Astrocyte (in vitro differentiated cells and primary cell): Measurements from ENCODE around the gene HS6ST3. TPM values are rescaled to one million over a fixed set of nuclear protein-coding genes. Genes with fewer than 3 reads are reported as not detected.

Source experiments
- DNase-seq: peaks from one replicate; pipeline ENCODE4 v3.0.0-alpha.2; 2010; ENCODE audit warnings: low read depth
- FAIRE-seq: peaks from 2 replicates; lab custom pipeline; 2011; peaks lifted over from hg19 to GRCh38; lab: Jason Lieb, UNC
- H2AFZ ChIP-seq: 2 replicates; pipeline ENCODE4 v1.6.0; 2012; ENCODE audit warnings: low read depth, low read length, inconsistent platforms
- H3K27ac ChIP-seq: 2 replicates; pipeline ENCODE4 v1.5.1; 2011; ENCODE audit warnings: low read depth, low read length, inconsistent platforms
- H3K27me3 ChIP-seq: 2 replicates; pipeline ENCODE4 v1.6.0; 2011; ENCODE audit warnings: low read length, inconsistent platforms; ENCODE audit not compliant: insufficient read depth
- H3K36me3 ChIP-seq: 2 replicates; pipeline ENCODE4 v1.5.1; 2011; ENCODE audit warnings: low read length, inconsistent platforms; ENCODE audit not compliant: insufficient read depth
- H3K4me1 ChIP-seq: 2 replicates; pipeline ENCODE4 v1.5.1; 2011; ENCODE audit warnings: low read length, inconsistent platforms; ENCODE audit not compliant: insufficient read depth
- H3K4me2 ChIP-seq: 2 replicates; pipeline ENCODE4 v1.6.0; 2012; ENCODE audit warnings: low read length, inconsistent platforms
- H3K4me3 ChIP-seq: 2 replicates; pipeline ENCODE4 v1.5.1; 2011; ENCODE audit warnings: low read depth, mild to moderate bottlenecking, low read length, inconsistent platforms; ENCODE audit not compliant: insufficient read depth
- H3K79me2 ChIP-seq: 2 replicates; pipeline ENCODE4 v1.6.0; 2012; ENCODE audit warnings: mild to moderate bottlenecking, low read length, inconsistent platforms; ENCODE audit not compliant: insufficient read depth
- H3K9ac ChIP-seq: 2 replicates; pipeline ENCODE4 v1.6.0; 2012; ENCODE audit warnings: mild to moderate bottlenecking, low read length, inconsistent platforms
- H3K9me3 ChIP-seq: 2 replicates; pipeline ENCODE4 v1.5.1; 2012; ENCODE audit warnings: low read depth, mild to moderate bottlenecking, low read length, inconsistent platforms; ENCODE audit not compliant: insufficient read depth
- H4K20me1 ChIP-seq: 2 replicates; pipeline ENCODE4 v1.6.0; 2012; ENCODE audit warnings: low read length, inconsistent platforms; ENCODE audit not compliant: insufficient read depth
- H3K27ac Mint-ChIP-seq: one replicate; pipeline ENCODE4 v1.8.0; 2021; ENCODE audit warnings: mild to moderate bottlenecking, mixed read lengths; ENCODE audit not compliant: unreplicated experiment
- H3K27me3 Mint-ChIP-seq: one replicate; pipeline ENCODE4 v1.8.0; 2021; ENCODE audit warnings: low read depth, mixed read lengths; ENCODE audit not compliant: unreplicated experiment
- H3K36me3 Mint-ChIP-seq: one replicate; pipeline ENCODE4 v1.8.0; 2021; ENCODE audit warnings: low read depth, mixed read lengths; ENCODE audit not compliant: unreplicated experiment
- H3K4me1 Mint-ChIP-seq: one replicate; pipeline ENCODE4 v1.8.0; 2021; ENCODE audit warnings: low read depth, mixed read lengths; ENCODE audit not compliant: unreplicated experiment
- H3K4me3 Mint-ChIP-seq: one replicate; pipeline ENCODE4 v1.8.0; 2021; ENCODE audit warnings: mild to moderate bottlenecking, moderate library complexity, mixed read lengths; ENCODE audit not compliant: unreplicated experiment
- H3K9me3 Mint-ChIP-seq: one replicate; pipeline ENCODE4 v1.8.0; 2021; ENCODE audit warnings: mild to moderate bottlenecking, mixed read lengths; ENCODE audit not compliant: unreplicated experiment
- EZH2 ChIP-seq: IDR thresholded peaks from 2 replicates; pipeline ENCODE4 v1.6.1; 2012; ENCODE audit warnings: mild to moderate bottlenecking, low read length, inconsistent platforms; ENCODE audit not compliant: insufficient read depth
- total RNA-seq: library from RNA; stranded (reverse); gene quantifications from 2 replicates; pipeline ENCODE4 v1.2.1, GENCODE V29; 2021
- TF ChIP-seq, protein P1 (sequence below): IDR thresholded peaks from 2 replicates; pipeline ENCODE4 v1.5.1; 2011; ENCODE audit warnings: low read depth, mild to moderate bottlenecking, inconsistent platforms, low read length, moderate library complexity; ENCODE audit not compliant: insufficient read depth

HS6ST3 gene
- total RNA-seq, 1 donor from 2014 or later, result 0.07 TPM

DNA sequence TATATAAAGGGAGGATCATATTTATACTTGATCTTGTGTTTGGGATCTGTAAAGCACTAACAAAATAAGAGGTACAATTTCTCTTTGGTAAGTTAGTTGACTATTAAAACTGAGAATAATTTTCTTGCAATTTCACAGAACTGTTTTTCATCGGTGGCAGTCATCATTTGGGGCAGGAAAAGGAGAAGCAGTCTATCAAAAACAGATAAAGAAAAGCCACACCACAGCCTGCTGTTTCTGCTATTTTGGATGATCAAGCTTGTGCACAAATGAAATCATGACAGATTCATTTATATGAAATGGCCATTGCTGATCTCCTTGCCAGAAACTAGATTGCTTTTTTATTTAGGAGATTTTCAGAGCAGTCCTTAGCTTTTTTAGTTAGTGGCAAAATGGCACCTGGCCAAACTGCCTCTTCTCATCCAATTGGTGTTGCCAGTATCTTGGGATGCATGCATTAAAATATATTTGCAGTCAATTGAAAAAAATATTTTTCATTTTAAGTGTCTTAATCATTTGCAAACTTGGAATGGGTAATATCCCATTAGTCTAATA is 326.0 kb downstream of the HS6ST3 start:
- Mint-ChIP-seq H3K4me1 (no peaks in the 10 kb centered on the region), H3K9me3 (no peaks in the 10 kb centered on the region), H3K27me3 (no peaks in the 10 kb centered on the region), H3K36me3 (no peaks in the 10 kb centered on the region), H3K27ac (no peak overlapping the region), H3K4me3 (no peak overlapping the region)
- no peaks in the 10 kb centered on the region for H3K79me2 ChIP-seq
- DNase-seq, result no peak
- H3K27ac ChIP-seq, result no peak overlapping the region
- no peaks in the 10 kb centered on the region for H3K27me3 ChIP-seq
- H2AFZ ChIP-seq, result no peak overlapping the region
- no peaks in the 10 kb centered on the region for H3K9me3 ChIP-seq
- no peaks in the 10 kb centered on the region for H3K4me1 ChIP-seq
- no peak for FAIRE-seq
- H3K4me2 ChIP-seq, result no peak overlapping the region
- H3K9ac ChIP-seq, result no peak overlapping the region
- H3K4me3 ChIP-seq, result no peak overlapping the region
- H3K36me3 ChIP-seq, result no peaks in the 10 kb centered on the region
- TF ChIP-seq, protein P1, sequence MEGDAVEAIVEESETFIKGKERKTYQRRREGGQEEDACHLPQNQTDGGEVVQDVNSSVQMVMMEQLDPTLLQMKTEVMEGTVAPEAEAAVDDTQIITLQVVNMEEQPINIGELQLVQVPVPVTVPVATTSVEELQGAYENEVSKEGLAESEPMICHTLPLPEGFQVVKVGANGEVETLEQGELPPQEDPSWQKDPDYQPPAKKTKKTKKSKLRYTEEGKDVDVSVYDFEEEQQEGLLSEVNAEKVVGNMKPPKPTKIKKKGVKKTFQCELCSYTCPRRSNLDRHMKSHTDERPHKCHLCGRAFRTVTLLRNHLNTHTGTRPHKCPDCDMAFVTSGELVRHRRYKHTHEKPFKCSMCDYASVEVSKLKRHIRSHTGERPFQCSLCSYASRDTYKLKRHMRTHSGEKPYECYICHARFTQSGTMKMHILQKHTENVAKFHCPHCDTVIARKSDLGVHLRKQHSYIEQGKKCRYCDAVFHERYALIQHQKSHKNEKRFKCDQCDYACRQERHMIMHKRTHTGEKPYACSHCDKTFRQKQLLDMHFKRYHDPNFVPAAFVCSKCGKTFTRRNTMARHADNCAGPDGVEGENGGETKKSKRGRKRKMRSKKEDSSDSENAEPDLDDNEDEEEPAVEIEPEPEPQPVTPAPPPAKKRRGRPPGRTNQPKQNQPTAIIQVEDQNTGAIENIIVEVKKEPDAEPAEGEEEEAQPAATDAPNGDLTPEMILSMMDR, result no peak
- no peak for TF ChIP-seq EZH2
- H4K20me1 ChIP-seq, result no peaks in the 10 kb centered on the region

DNA sequence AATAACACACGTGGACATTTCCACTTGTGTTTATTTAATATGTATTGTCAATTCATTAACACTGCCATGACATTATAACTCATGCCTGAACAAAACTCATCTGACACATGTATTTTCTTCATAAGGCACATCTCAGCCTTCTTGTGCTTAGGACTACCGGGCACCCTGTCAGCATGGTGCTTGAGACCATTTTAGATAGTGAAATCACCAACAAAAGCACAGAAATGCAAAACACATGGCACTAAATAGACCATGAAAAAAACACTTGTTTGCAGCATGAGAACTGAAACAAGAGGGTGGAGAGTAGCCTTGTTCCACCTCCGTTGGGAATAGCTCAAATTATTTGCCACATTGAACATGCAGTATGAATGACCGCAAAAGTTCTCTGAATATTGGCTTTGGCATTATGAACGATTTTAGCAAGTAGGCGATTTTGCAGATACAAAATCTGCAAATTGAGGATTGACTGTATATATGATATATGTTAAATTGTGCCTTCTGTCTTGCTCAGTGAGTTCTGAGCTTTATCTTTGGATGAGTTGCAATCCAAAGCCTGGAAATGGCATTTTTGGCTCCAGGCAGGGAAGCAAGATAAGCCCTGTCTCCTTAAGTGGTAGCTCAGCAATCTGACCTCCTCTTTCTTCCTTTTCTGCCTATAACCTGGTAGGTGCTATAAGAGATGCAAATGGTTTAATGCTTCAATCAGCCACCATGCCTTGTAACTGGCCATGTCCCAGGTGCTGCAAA is 328.2 kb downstream of the HS6ST3 start:
- Histone ChIP-seq H3K9ac (no peak overlapping the region), H3K36me3 (no peaks in the 10 kb centered on the region), H3K27ac (no peak overlapping the region), H3K4me3 (no peak overlapping the region), H2AFZ (no peak overlapping the region), H3K79me2 (no peaks in the 10 kb centered on the region), H3K9me3 (no peaks in the 10 kb centered on the region), H4K20me1 (no peaks in the 10 kb centered on the region), H3K4me1 (no peaks in the 10 kb centered on the region), H3K27me3 (no peaks in the 10 kb centered on the region), H3K4me2 (no peak overlapping the region)
- DNase-seq (no peak), FAIRE-seq (no peak)
- no peak overlapping the region for H3K27ac Mint-ChIP-seq
- no peaks in the 10 kb centered on the region for H3K36me3 Mint-ChIP-seq
- H3K4me1 Mint-ChIP-seq, result no peaks in the 10 kb centered on the region
- TF ChIP-seq, protein P1, result no peak
- no peak for TF ChIP-seq EZH2
- no peak overlapping the region for H3K4me3 Mint-ChIP-seq
- H3K27me3 Mint-ChIP-seq, result no peaks in the 10 kb centered on the region
- H3K9me3 Mint-ChIP-seq, result no peaks in the 10 kb centered on the region

DNA sequence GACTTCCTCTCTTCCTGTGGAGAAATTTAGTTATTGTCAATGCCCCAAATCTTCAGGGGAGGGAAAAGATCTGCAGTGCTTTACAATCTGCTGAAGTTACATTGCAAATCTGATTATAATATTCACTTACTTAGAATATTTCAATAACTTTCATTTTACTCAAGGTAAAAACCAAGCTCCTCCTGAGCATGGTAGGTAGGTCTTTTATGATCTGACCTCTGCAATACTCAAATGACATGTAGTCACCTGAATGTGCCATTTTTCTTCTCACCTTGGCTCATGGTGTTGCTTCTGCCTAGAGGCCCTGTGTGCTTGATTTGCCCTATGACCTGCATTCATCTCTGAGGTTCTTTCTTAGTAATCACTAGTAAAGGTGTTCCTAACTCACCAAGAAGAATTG is 331.4 kb downstream of the HS6ST3 start:
- H4K20me1 ChIP-seq, result no peaks in the 10 kb centered on the region
- Mint-ChIP-seq H3K4me3 (no peak overlapping the region), H3K4me1 (no peaks in the 10 kb centered on the region), H3K27ac (no peak overlapping the region), H3K36me3 (no peaks in the 10 kb centered on the region), H3K27me3 (no peaks in the 10 kb centered on the region), H3K9me3 (no peaks in the 10 kb centered on the region)
- no peak overlapping the region for H2AFZ ChIP-seq
- H3K79me2 ChIP-seq, result no peaks in the 10 kb centered on the region
- H3K27me3 ChIP-seq, result no peaks in the 10 kb centered on the region
- no peak for FAIRE-seq
- no peak overlapping the region for H3K4me3 ChIP-seq
- no peak for DNase-seq
- no peak overlapping the region for H3K27ac ChIP-seq
- TF ChIP-seq, protein P1, result no peak
- TF ChIP-seq EZH2, result no peak
- H3K4me2 ChIP-seq, result no peak overlapping the region
- H3K36me3 ChIP-seq, result no peaks in the 10 kb centered on the region
- no peaks in the 10 kb centered on the region for H3K4me1 ChIP-seq
- no peak overlapping the region for H3K9ac ChIP-seq
- H3K9me3 ChIP-seq, result no peaks in the 10 kb centered on the region
